Measurements from ENCODE around the gene EGFLAM.

DNA sequence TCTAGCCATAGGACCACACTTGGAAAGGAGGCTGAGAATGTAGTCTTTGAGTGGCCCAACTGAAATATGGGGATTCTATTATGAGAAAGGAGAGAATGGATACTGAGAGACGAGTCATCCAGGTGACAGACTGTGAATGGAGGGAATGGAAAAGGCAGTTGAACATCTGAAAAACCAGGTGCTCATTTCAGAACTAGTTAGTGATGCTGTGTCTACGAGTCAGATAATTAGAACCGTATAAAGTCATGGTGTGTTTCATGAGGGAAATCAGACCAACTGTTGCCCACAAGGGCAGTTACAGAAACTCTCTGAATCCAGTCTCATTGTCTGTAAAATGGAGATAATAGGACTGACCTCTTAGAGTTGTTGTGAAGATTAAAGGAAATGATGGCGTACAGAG lies 86.5 kb downstream of the EGFLAM start:
- TF ChIP-seq, protein P1, sequence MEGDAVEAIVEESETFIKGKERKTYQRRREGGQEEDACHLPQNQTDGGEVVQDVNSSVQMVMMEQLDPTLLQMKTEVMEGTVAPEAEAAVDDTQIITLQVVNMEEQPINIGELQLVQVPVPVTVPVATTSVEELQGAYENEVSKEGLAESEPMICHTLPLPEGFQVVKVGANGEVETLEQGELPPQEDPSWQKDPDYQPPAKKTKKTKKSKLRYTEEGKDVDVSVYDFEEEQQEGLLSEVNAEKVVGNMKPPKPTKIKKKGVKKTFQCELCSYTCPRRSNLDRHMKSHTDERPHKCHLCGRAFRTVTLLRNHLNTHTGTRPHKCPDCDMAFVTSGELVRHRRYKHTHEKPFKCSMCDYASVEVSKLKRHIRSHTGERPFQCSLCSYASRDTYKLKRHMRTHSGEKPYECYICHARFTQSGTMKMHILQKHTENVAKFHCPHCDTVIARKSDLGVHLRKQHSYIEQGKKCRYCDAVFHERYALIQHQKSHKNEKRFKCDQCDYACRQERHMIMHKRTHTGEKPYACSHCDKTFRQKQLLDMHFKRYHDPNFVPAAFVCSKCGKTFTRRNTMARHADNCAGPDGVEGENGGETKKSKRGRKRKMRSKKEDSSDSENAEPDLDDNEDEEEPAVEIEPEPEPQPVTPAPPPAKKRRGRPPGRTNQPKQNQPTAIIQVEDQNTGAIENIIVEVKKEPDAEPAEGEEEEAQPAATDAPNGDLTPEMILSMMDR (IDR thresholded peaks at IDR 0.05) = no peak
- TF ChIP-seq POLR2A (IDR thresholded peaks at IDR 0.05) (no peak), POLR2AphosphoS5 (IDR thresholded peaks at IDR 0.05) (no peak)
